Occipital lobe (tissue), 2 donors: ENCODE results near the gene SPART. TPM values are rescaled to one million over a fixed set of nuclear protein-coding genes. Genes with fewer than 3 reads are reported as not detected.
A peak's percentile ranks its signal among the peaks of the same experiment; 100 is the strongest.

Source experiments
- DNase-seq: peaks from one replicate; lab custom pipeline; 2025; lab: John Stamatoyannopoulos, UW
- total RNA-seq: library from RNA; depleted of rRNA; stranded (reverse); fragments of >200 nt; gene quantifications from one replicate; pipeline ENCODE4 v1.2.3, GENCODE V29; 2014

Gene SPART
- total RNA-seq = 31.4 TPM

- peak; percentile 93 for DNase-seq
Measured at GRCh38 chr13:36346222-36347083, at the start of gene SPART. SPART (minus strand) TSS chr13:36346394; CDS start chr13:36335830, 10,564 bp downstream.

GRCh38 chr13:36395280-36395679 is 49.1 kb upstream of the SPART start:
- no peak for DNase-seq

GRCh38 chr13:36385489-36385888 is 39.3 kb upstream of the SPART start:
- no peak for DNase-seq

GRCh38 chr13:36382030-36382429 is 35.8 kb upstream of the SPART start:
- no peak for DNase-seq

- no peak for DNase-seq
Measured at GRCh38 chr13:36377826-36378468, 31.8 kb upstream of the SPART start.

GRCh38 chr13:36374063-36374462 is 27.9 kb upstream of the SPART start:
- DNase-seq = no peak

GRCh38 chr13:36371185-36371584 is 25.0 kb upstream of the SPART start:
- no peak for DNase-seq

- DNase-seq = peak; percentile 60
Measured at GRCh38 chr13:36370108-36370429, 23.9 kb upstream of the SPART start.

GRCh38 chr13:36369268-36370107 is 23.3 kb upstream of the SPART start:
- DNase-seq = no peak

- no peak for DNase-seq
Measured at GRCh38 chr13:36366031-36366430, 19.8 kb upstream of the SPART start.

- DNase-seq = no peak
Measured at GRCh38 chr13:36363366-36363863, 17.2 kb upstream of the SPART start.

- no peak for DNase-seq
Measured at GRCh38 chr13:36362914-36363313, 16.7 kb upstream of the SPART start.

- no peak for DNase-seq
Measured at GRCh38 chr13:36362251-36362650, 16.1 kb upstream of the SPART start.

GRCh38 chr13:36360903-36361302 is 14.7 kb upstream of the SPART start:
- no peak for DNase-seq

GRCh38 chr13:36359301-36359950 is 13.2 kb upstream of the SPART start:
- DNase-seq = no peak

- no peak for DNase-seq
Measured at GRCh38 chr13:36358175-36358718, 12.1 kb upstream of the SPART start.

GRCh38 chr13:36357692-36358091 is 11.5 kb upstream of the SPART start:
- DNase-seq = no peak

- no peak for DNase-seq
Measured at GRCh38 chr13:36357231-36357630, 11.0 kb upstream of the SPART start.

GRCh38 chr13:36356058-36356457 is 9.9 kb upstream of the SPART start:
- DNase-seq = no peak

- no peak for DNase-seq
Measured at GRCh38 chr13:36355632-36356031, 9.4 kb upstream of the SPART start.
